ENCODE data around the gene LRRC71.

- TF ChIP-seq, protein P1, sequence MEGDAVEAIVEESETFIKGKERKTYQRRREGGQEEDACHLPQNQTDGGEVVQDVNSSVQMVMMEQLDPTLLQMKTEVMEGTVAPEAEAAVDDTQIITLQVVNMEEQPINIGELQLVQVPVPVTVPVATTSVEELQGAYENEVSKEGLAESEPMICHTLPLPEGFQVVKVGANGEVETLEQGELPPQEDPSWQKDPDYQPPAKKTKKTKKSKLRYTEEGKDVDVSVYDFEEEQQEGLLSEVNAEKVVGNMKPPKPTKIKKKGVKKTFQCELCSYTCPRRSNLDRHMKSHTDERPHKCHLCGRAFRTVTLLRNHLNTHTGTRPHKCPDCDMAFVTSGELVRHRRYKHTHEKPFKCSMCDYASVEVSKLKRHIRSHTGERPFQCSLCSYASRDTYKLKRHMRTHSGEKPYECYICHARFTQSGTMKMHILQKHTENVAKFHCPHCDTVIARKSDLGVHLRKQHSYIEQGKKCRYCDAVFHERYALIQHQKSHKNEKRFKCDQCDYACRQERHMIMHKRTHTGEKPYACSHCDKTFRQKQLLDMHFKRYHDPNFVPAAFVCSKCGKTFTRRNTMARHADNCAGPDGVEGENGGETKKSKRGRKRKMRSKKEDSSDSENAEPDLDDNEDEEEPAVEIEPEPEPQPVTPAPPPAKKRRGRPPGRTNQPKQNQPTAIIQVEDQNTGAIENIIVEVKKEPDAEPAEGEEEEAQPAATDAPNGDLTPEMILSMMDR (conservative IDR thresholded peaks at IDR 0.05 in 1 of 2, IDR thresholded peaks at IDR 0.05 in 1 of 2; ENCODE audit: extremely low read depth in 1 of 2, insufficient read depth in 1 of 2, low read depth in 1 of 2, low read length in 2 of 2) = no peak
- no peak for TF ChIP-seq EZH2 (IDR thresholded peaks at IDR 0.05; ENCODE audit: borderline replicate concordance, low read length)
Measured at GRCh38 chr1:156883919-156884318, 36.5 kb upstream of the LRRC71 start.

Measured in mammary epithelial cell (primary cell).